ENCODE data around the gene NCS1.

- TF ChIP-seq CTCF (conservative IDR thresholded peaks at IDR 0.05; ENCODE audit: low read length) (no peak), EZH2phosphoT487 (IDR thresholded peaks at IDR 0.05; ENCODE audit: borderline replicate concordance) (no peak)
Observed at GRCh38 chr9:130194378-130194932, 22.3 kb downstream of the NCS1 start.

Data from Loucy (cell line).